H1 (cell line): ENCODE data around the gene NPNT. TPM values are rescaled to one million over a fixed set of nuclear protein-coding genes. Genes with fewer than 3 reads are reported as not detected.

Experiments used
- CTCF ChIA-PET: fragments of 300-600 bp; sonication (Branson Sonifier 250); formaldehyde crosslinking; loops from one replicate; lab custom pipeline; 2021; ENCODE audit not compliant: partially characterized antibody; lab: Charles Lee
- POLR2A ChIA-PET: fragments of 300-600 bp; sonication (Branson Sonifier 250); formaldehyde crosslinking; loops from one replicate; lab custom pipeline; 2021; ENCODE audit warnings: inconsistent platforms; ENCODE audit not compliant: partially characterized antibody; lab: Charles Lee
- DNase-seq, 2 experiments: peaks; one replicate each; pipeline versions ENCODE4 v3.0.0 to v3.0.0-alpha.2; 2010 to 2022; ENCODE audit warnings: low spot score in 2 of 2, low read depth in 1 of 2, mixed read lengths in 1 of 2
- FAIRE-seq: peaks from 2 replicates; lab custom pipeline; 2011; peaks lifted over from hg19 to GRCh38; lab: Jason Lieb, UNC
- H2AFZ ChIP-seq: 2 replicates; pipeline ENCODE4 v1.8.1; 2012; ENCODE audit warnings: low read length, inconsistent platforms
- H2AK5ac ChIP-seq: 2 replicates; pipeline ENCODE4 v1.6.1; 2013; ENCODE audit warnings: low read depth, low read length
- H2BK120ac ChIP-seq: replicated peaks from 2 replicates; pipeline ENCODE3; 2013; ENCODE audit warnings: low read depth, low read length, inconsistent platforms
- H2BK12ac ChIP-seq: 2 replicates; pipeline ENCODE4 v1.6.1; 2013; ENCODE audit warnings: low read depth, low read length
- H2BK15ac ChIP-seq: 2 replicates; pipeline ENCODE4 v1.6.1; 2013; ENCODE audit warnings: low read length
- H2BK20ac ChIP-seq: 2 replicates; pipeline ENCODE4 v1.6.1; 2013; ENCODE audit warnings: low read length
- H2BK5ac ChIP-seq: 2 replicates; pipeline ENCODE4 v1.6.1; 2013; ENCODE audit warnings: low read depth, low read length
- H3K14ac ChIP-seq: 2 replicates; pipeline ENCODE4 v1.6.1; 2013; ENCODE audit warnings: inconsistent platforms; ENCODE audit not compliant: insufficient read length
- H3K18ac ChIP-seq: 2 replicates; pipeline ENCODE4 v1.6.1; 2013; ENCODE audit warnings: low read length; ENCODE audit errors: extremely low read depth
- H3K23ac ChIP-seq: 2 replicates; pipeline ENCODE4 v1.6.1; 2013; ENCODE audit warnings: inconsistent platforms; ENCODE audit not compliant: insufficient read length
- H3K23me2 ChIP-seq: 2 replicates; pipeline ENCODE4 v1.6.1; 2013; ENCODE audit warnings: low read depth, low read length
- H3K27ac ChIP-seq: 2 replicates; pipeline ENCODE4 v1.6.1; 2011; ENCODE audit warnings: low read depth, low read length, inconsistent platforms
- H3K27me3 ChIP-seq, 4 experiments: replicated peaks in 1 of 4; 1 replicate in 1 of 4; 2 replicates in 3 of 4; pipeline versions ENCODE4 v1.6.1 to v1.8.1; 2011 to 2013; ENCODE audit warnings: low read length in 3 of 4, mild to moderate bottlenecking in 3 of 4, inconsistent platforms in 2 of 4, mixed read lengths in 2 of 4, moderate library complexity in 1 of 4; ENCODE audit not compliant: control insufficient read depth in 3 of 4, insufficient read depth in 3 of 4; ENCODE audit errors: extremely low read depth in 1 of 4
- H3K36me3 ChIP-seq, 4 experiments: 2 replicates each; pipeline versions ENCODE4 v1.6.1 to v1.8.1; 2011 to 2013; ENCODE audit warnings: mild to moderate bottlenecking in 4 of 4, low read length in 3 of 4, moderate library complexity in 2 of 4, control low read depth in 1 of 4, inconsistent platforms in 1 of 4; ENCODE audit not compliant: insufficient read depth in 4 of 4, control insufficient read depth in 2 of 4
- H3K4ac ChIP-seq: replicated peaks from 2 replicates; pipeline ENCODE3; 2013; ENCODE audit warnings: low read length, low read depth, mixed read lengths, inconsistent platforms; ENCODE audit not compliant: insufficient read length
- H3K4me1 ChIP-seq, 4 experiments: replicated peaks in 1 of 4; 1 replicate in 1 of 4; 2 replicates in 3 of 4; pipeline versions ENCODE4 v1.6.1 to v1.8.1; 2011 to 2013; ENCODE audit warnings: low read length in 3 of 4, inconsistent platforms in 2 of 4, mixed read lengths in 1 of 4; ENCODE audit not compliant: insufficient read depth in 4 of 4, control insufficient read depth in 3 of 4
- H3K4me2 ChIP-seq, 2 experiments: 2 replicates each; pipeline versions ENCODE4 v1.6.1 to v1.8.1; 2011 to 2013; ENCODE audit warnings: low read depth in 2 of 2, low read length in 2 of 2, control low read depth in 1 of 2, inconsistent platforms in 1 of 2, mild to moderate bottlenecking in 1 of 2; ENCODE audit not compliant: insufficient read depth in 1 of 2
- H3K4me3 ChIP-seq, 4 experiments: fragments of 200-600, 300-600 bp in 1 of 4; sonication (generic), shearing (Covaris generic), sonication (Bioruptor Twin) in 1 of 4; 2 replicates each; pipeline versions ENCODE4 v1.5.1 to v1.8.1; 2011 to 2016; ENCODE audit warnings: low read length in 4 of 4, low read depth in 3 of 4, control low read depth in 2 of 4, inconsistent platforms in 2 of 4, mild to moderate bottlenecking in 2 of 4, mixed read lengths in 1 of 4, moderate library complexity in 1 of 4; ENCODE audit not compliant: insufficient read depth in 2 of 4; ENCODE audit errors: extremely low read depth in 1 of 4
- H3K56ac ChIP-seq: replicated peaks from 2 replicates; pipeline ENCODE3; 2013; ENCODE audit warnings: low read depth, mild to moderate bottlenecking, mixed read lengths, low read length, inconsistent platforms; ENCODE audit not compliant: insufficient read length
- H3K79me1 ChIP-seq: 2 replicates; pipeline ENCODE4 v1.6.1; 2013; ENCODE audit warnings: low read depth, low read length, control low read depth
- H3K79me2 ChIP-seq, 2 experiments: 2 replicates each; pipeline versions ENCODE4 v1.6.1 to v1.8.1; 2012 to 2013; ENCODE audit warnings: low read length in 2 of 2, mild to moderate bottlenecking in 2 of 2, inconsistent platforms in 1 of 2; ENCODE audit not compliant: insufficient read depth in 2 of 2, control insufficient read depth in 1 of 2
- H3K9ac ChIP-seq, 4 experiments: replicated peaks in 1 of 4; 1 replicate in 1 of 4; 2 replicates in 3 of 4; pipeline versions ENCODE4 v1.6.1 to v1.8.1; 2011 to 2013; ENCODE audit warnings: low read depth in 3 of 4, low read length in 3 of 4, control low read depth in 2 of 4, mild to moderate bottlenecking in 2 of 4, moderate library complexity in 2 of 4, inconsistent platforms in 1 of 4; ENCODE audit errors: extremely low read depth in 1 of 4
- H3K9me3 ChIP-seq, 2 experiments: 2 replicates each; pipeline versions ENCODE4 v1.6.1 to v1.8.1; 2012 to 2013; ENCODE audit warnings: mild to moderate bottlenecking in 2 of 2, moderate library complexity in 2 of 2, control low read depth in 1 of 2, inconsistent platforms in 1 of 2, low read depth in 1 of 2, low read length in 1 of 2, mixed read lengths in 1 of 2; ENCODE audit not compliant: insufficient read depth in 2 of 2
- H4K20me1 ChIP-seq, 2 experiments: replicated peaks in 1 of 2; 2 replicates each; pipeline versions ENCODE3 to v1.8.1; 2011 to 2013; ENCODE audit warnings: inconsistent platforms in 2 of 2, low read length in 2 of 2, mild to moderate bottlenecking in 1 of 2; ENCODE audit not compliant: insufficient read depth in 2 of 2, control insufficient read depth in 1 of 2
- H4K5ac ChIP-seq: 2 replicates; pipeline ENCODE4 v1.6.1; 2013; ENCODE audit warnings: low read length, low read depth, mixed read lengths, inconsistent platforms; ENCODE audit not compliant: insufficient read length
- H4K8ac ChIP-seq: 2 replicates; pipeline ENCODE4 v1.8.0; 2013; ENCODE audit warnings: mild to moderate bottlenecking, moderate library complexity, low read length, inconsistent platforms; ENCODE audit not compliant: insufficient read depth; ENCODE audit errors: extremely low read depth
- H4K91ac ChIP-seq: replicated peaks from 2 replicates; pipeline ENCODE3; 2013; ENCODE audit warnings: low read length, mixed read lengths, inconsistent platforms; ENCODE audit not compliant: insufficient read length
- ATF3 ChIP-seq: IDR thresholded peaks from 2 replicates; pipeline ENCODE4 v1.6.1; 2011; ENCODE audit warnings: low read depth, mild to moderate bottlenecking, low read length; ENCODE audit not compliant: insufficient read depth
- BCL11A ChIP-seq, 2 experiments: IDR thresholded peaks; one replicate each; pipeline ENCODE4 v1.6.1; 2011; ENCODE audit warnings: low read depth in 2 of 2, low read length in 2 of 2, mild to moderate bottlenecking in 2 of 2
- BRCA1 ChIP-seq: IDR thresholded peaks from 2 replicates; pipeline ENCODE4 v1.6.1; 2012; ENCODE audit warnings: low read depth, low read length, improper control_type of control experiment
- CREB1 ChIP-seq: IDR thresholded peaks from 2 replicates; pipeline ENCODE4 v1.6.1; 2012; ENCODE audit warnings: inconsistent platforms
- EP300 ChIP-seq, 2 experiments: IDR thresholded peaks; 1 replicate in 1 of 2; 2 replicates in 1 of 2; pipeline ENCODE4 v1.6.1; 2011 to 2012; ENCODE audit warnings: low read depth in 2 of 2, low read length in 2 of 2, mild to moderate bottlenecking in 2 of 2, borderline replicate concordance in 1 of 2, inconsistent platforms in 1 of 2, moderate library complexity in 1 of 2
- JUND ChIP-seq: IDR thresholded peaks from 2 replicates; pipeline ENCODE4 v1.6.1; 2011; ENCODE audit warnings: mild to moderate bottlenecking, improper control_type of control experiment, low read length
- KDM4A ChIP-seq: IDR thresholded peaks from one replicate; pipeline ENCODE4 v1.7.1; 2012; ENCODE audit warnings: low read depth, mild to moderate bottlenecking, moderate library complexity, low read length, inconsistent platforms; ENCODE audit not compliant: severe bottlenecking
- POU5F1 ChIP-seq: IDR thresholded peaks from 2 replicates; pipeline ENCODE4 v1.6.1; 2011; ENCODE audit warnings: low read depth, mild to moderate bottlenecking, low read length, moderate library complexity
- RAD21 ChIP-seq, 2 experiments: IDR thresholded peaks in 1 of 2; conservative IDR thresholded peaks in 1 of 2; 2 replicates each; pipeline ENCODE4 v1.6.1; 2011; ENCODE audit warnings: low read depth in 2 of 2, low read length in 2 of 2, improper control_type of control experiment in 1 of 2, inconsistent platforms in 1 of 2, mild to moderate bottlenecking in 1 of 2, moderate library complexity in 1 of 2
- WGBS, 2 experiments: shearing (Covaris generic) in 1 of 2; methylation state at CpG; one replicate each; pipeline versions ENCODE4 v1.1.6 to v1.1.7; 2013 to 2015; ENCODE audit warnings: low lambda C conversion rate in 2 of 2, mixed read lengths in 2 of 2, inconsistent platforms in 1 of 2, low coverage in 1 of 2, missing lambda C conversion rate in 1 of 2; ENCODE audit not compliant: insufficient replicate concordance in 2 of 2, insufficient coverage in 1 of 2, insufficient read length in 1 of 2; ENCODE audit errors: extremely low coverage in 1 of 2, missing lambda C conversion rate in 1 of 2; 5-methylcytosine and 5-hydroxymethylcytosine counted together
- long read RNA-seq, 2 experiments: library from RNA in 1 of 2; library from capped mRNA in 1 of 2; stranded (forward); transcript quantifications; one replicate each; pipeline ENCODE4 v2.0.0, GENCODE V29; 2021; ENCODE audit warnings: inconsistent platforms in 1 of 2
- polyA minus RNA-seq, 3 experiments: library from RNA; depleted of rRNA, polyadenylated mRNA; stranded (reverse); fragments of >200 nt; gene quantifications; 1 replicate in 2 of 3; 2 replicates in 1 of 3; pipeline ENCODE4 v1.2.3, GENCODE V29; 2011
- polyA plus RNA-seq, 7 experiments: library from polyadenylated mRNA; depleted of rRNA in 3 of 7; stranded (reverse) in 5 of 7; unstranded in 2 of 7; fragments of >200 nt in 5 of 7; fragments of 200-250 nt in 2 of 7; gene quantifications; 1 replicate in 5 of 7; 2 replicates in 1 of 7; 4 replicates in 1 of 7; pipeline versions ENCODE4 v1.2.1 to v1.2.3, GENCODE V29; 2011 to 2013; ENCODE audit warnings: missing spikeins in 2 of 7, mixed read lengths in 2 of 7
- total RNA-seq: library from RNA; stranded (reverse); fragmentation: NEBNext Ultra II Directional; extraction: Animal tissue kit (Norgen Biotek cat#: 25700); gene quantifications from 2 replicates; pipeline ENCODE4 v1.2.1, GENCODE V29; 2021

NPNT gene
- 0.97 and 1.1 TPM in 2 replicates for total RNA-seq
- 0.11 and 0.24 TPM in 2 replicates for polyA plus RNA-seq (2011; rRNA removed)
- polyA plus RNA-seq (2011; cell fraction: cytosol; rRNA removed): 0.26 TPM
- polyA plus RNA-seq (2011; cell fraction: nucleus; rRNA removed): 0.51 TPM
- 0.38 to 2.0 TPM (median 0.73 TPM) in 4 replicates for polyA plus RNA-seq (2012, experiment 1 of 2)
- 0.29 TPM for polyA plus RNA-seq (2012, experiment 2 of 2)
- 1.4 TPM for polyA plus RNA-seq (2013, experiment 1 of 2)
- polyA plus RNA-seq (2013, experiment 2 of 2): 1.4 TPM
- polyA minus RNA-seq (2011; rRNA and poly(A)+ RNA removed): 0.57 and 1.0 TPM in 2 replicates
- not detected for polyA minus RNA-seq (2011; cell fraction: cytosol; rRNA and poly(A)+ RNA removed)
- not detected for polyA minus RNA-seq (2011; cell fraction: nucleus; rRNA and poly(A)+ RNA removed)
- long read RNA-seq, experiment 1: 0 reads
- long read RNA-seq, experiment 2: 0 reads

GRCh38 chr4:105894660-105895582, at the start of gene NPNT:
TSS of gene NPNT (plus strand) at chr4:105895471. CDS start at chr4:105895653, 182 bp downstream.
- peaks cover 19 to 52% (median 38%) of the 10 kb centered on the region in 4 experiments for H3K27me3 ChIP-seq
- H2BK20ac ChIP-seq: no peak within 1 kb of the TSS
- peak within 1 kb of the TSS; percentile 82; the same call in 1 of the 2 replicates for H4K8ac ChIP-seq
- H2AK5ac ChIP-seq: no peak within 1 kb of the TSS
- H3K23me2 ChIP-seq: peaks cover 17% of the 10 kb centered on the region; the same call in 1 of the 2 replicates
- H3K23ac ChIP-seq: no peak within 1 kb of the TSS
- DNase-seq: peak in 1 of 2 experiments; percentile 70
- no peak within 1 kb of the TSS for H4K91ac ChIP-seq
- 12% methylated on average over 10 of the region's 56 CpGs; no CpG with 5 or more reads in 1 of the 2 experiments for WGBS, 2 experiments
- H3K9ac ChIP-seq: no peak within 1 kb of the TSS
- no peak within 1 kb of the TSS for H3K56ac ChIP-seq
- H3K9me3 ChIP-seq: no peaks in the 10 kb centered on the region
- H3K4me2 ChIP-seq: peak within 1 kb of the TSS; percentile 77 to 91
- no peaks in the 10 kb centered on the region for H4K20me1 ChIP-seq
- no peaks in the 10 kb centered on the region for H3K79me2 ChIP-seq
- H3K4me1 ChIP-seq: peaks cover 0 to 9% (median 5%) of the 10 kb centered on the region in 4 experiments; a peak in 4 of 7 replicates
- no peaks in the 10 kb centered on the region for H3K36me3 ChIP-seq
- no peak within 1 kb of the TSS for H2BK15ac ChIP-seq
- H3K14ac ChIP-seq: no peak within 1 kb of the TSS
- no peak within 1 kb of the TSS for H2BK5ac ChIP-seq
- no peak within 1 kb of the TSS for H3K27ac ChIP-seq
- no peaks in the 10 kb centered on the region for H3K79me1 ChIP-seq
- no peak within 1 kb of the TSS for H3K4ac ChIP-seq
- H3K4me3 ChIP-seq: peak within 1 kb of the TSS; percentile 57 to 78 (median 60)
- no peak within 1 kb of the TSS for H2BK12ac ChIP-seq
- peak within 1 kb of the TSS; percentile 93 for H3K18ac ChIP-seq
- no peak within 1 kb of the TSS for H4K5ac ChIP-seq
- peak within 1 kb of the TSS; percentile 48 for H2AFZ ChIP-seq
- CTCF ChIA-PET: no interaction called here
- no peak for FAIRE-seq
- POLR2A ChIA-PET: no interaction called here
- no peak within 1 kb of the TSS for H2BK120ac ChIP-seq
- TF ChIP-seq POU5F1 (no peak), KDM4A (peak; percentile 68), EP300 (IDR thresholded peaks at IDR 0.05; ENCODE audit: borderline replicate concordance in 1 of 2, low read depth in 2 of 2, low read length in 2 of 2) (no peak), JUND (no peak), ATF3 (no peak), BCL11A (IDR thresholded peaks at IDR 0.05; ENCODE audit: low read depth in 2 of 2, low read length in 2 of 2) (no peak), CREB1 (no peak), RAD21 (IDR thresholded peaks at IDR 0.05 in 1 of 2, conservative IDR thresholded peaks at IDR 0.05 in 1 of 2; ENCODE audit: low read depth in 2 of 2, low read length in 2 of 2) (no peak), BRCA1 (no peak)
